Effector memory CD8-positive, alpha-beta T cell (primary cell): Measurements from ENCODE around the gene RBM17.
A peak's percentile ranks its signal among the peaks of the same experiment; 100 is the strongest.

ENCODE experiments used
- ATAC-seq: fragments of 150-1000 bp; cut with Tn5 transposase; replicated peaks from 2 replicates; pipeline ENCODE4 v1.10.0; 2021; ENCODE audit warnings: mild to moderate bottlenecking, moderate library complexity
- DNase-seq, 3 experiments: peaks; one replicate each; pipeline ENCODE4 v3.0.0; 2021
- H3K27ac Mint-ChIP-seq, 2 donors: one replicate each; pipeline ENCODE4 v1.8.0; 2022; ENCODE audit warnings: mild to moderate bottlenecking in 2 of 2, mixed read lengths in 2 of 2, moderate library complexity in 2 of 2
- H3K27me3 Mint-ChIP-seq, 2 donors: one replicate each; pipeline ENCODE4 v1.8.0; 2022; ENCODE audit warnings: mixed read lengths in 2 of 2
- H3K36me3 Mint-ChIP-seq: one replicate; pipeline ENCODE4 v1.8.0; 2022; ENCODE audit warnings: mild to moderate bottlenecking, moderate library complexity, mixed read lengths; ENCODE audit not compliant: insufficient read depth
- H3K4me1 Mint-ChIP-seq, 2 donors: one replicate each; pipeline ENCODE4 v1.8.0; 2022; ENCODE audit warnings: low read depth in 2 of 2, mixed read lengths in 2 of 2
- H3K4me3 Mint-ChIP-seq, 2 donors: one replicate each; pipeline ENCODE4 v1.8.0; 2022; ENCODE audit warnings: mild to moderate bottlenecking in 2 of 2, mixed read lengths in 2 of 2, moderate library complexity in 2 of 2
- H3K9me3 Mint-ChIP-seq, 2 donors: one replicate each; pipeline ENCODE4 v1.8.0; 2022; ENCODE audit warnings: mixed read lengths in 2 of 2

Gene RBM17

DNA sequence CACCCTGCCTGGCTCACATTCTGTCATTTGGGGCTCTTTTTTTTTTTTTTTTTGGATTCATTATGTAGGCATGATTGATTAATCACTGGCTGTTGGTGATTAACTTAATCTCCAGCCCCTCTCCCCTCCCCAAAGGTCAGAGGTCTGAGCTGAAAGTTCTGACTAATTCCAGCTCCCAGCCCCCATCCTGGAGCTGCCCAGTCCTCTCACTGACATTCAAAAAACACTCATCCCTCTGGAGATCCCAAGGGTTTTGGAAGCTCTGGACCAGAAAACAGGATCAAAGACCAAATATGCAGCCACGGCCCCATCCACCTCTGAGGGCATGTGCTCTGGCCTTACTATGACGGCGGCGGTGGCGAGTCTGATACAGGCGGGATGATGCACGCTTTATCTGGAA lies 53.8 kb downstream of the RBM17 start:
- peak overlapping the region; percentile 88 to 97 for H3K4me3 Mint-ChIP-seq
- no peak for DNase-seq
- peaks cover 7 to 9% of the 10 kb centered on the region in 2 donors for H3K27me3 Mint-ChIP-seq
- H3K27ac Mint-ChIP-seq, result peak overlapping the region in 1 of 2 donors; percentile 89
- ATAC-seq, result no peak
- H3K9me3 Mint-ChIP-seq, result no peaks in the 10 kb centered on the region
- peaks cover 48 to 51% of the 10 kb centered on the region in 2 donors for H3K4me1 Mint-ChIP-seq
- H3K36me3 Mint-ChIP-seq, result peaks cover 10% of the 10 kb centered on the region

DNA sequence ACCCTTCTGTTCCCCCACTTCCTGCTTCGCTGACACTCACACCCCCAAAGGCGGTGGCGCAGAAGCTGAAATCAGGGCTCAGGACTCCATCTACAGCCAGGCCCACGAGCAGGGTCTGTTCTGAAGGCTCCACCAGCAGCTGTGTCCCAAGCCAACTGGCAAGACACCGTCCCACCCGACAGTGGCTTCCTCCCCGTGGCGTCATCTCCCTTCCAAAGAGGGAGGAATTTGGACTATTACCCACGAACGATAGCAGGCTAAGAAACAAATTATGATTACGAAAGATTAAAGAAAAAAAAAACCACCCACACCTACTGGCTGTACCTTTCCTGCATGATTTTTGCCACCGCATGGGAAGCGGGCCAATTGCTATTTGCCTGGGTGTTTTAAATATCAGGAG lies 54.3 kb downstream of the RBM17 start:
- Mint-ChIP-seq H3K9me3 (no peaks in the 10 kb centered on the region), H3K36me3 (peaks cover 10% of the 10 kb centered on the region), H3K27me3 (peaks cover 6 to 9% of the 10 kb centered on the region in 2 donors), H3K4me1 (peaks cover 49 to 57% of the 10 kb centered on the region in 2 donors), H3K4me3 (peak overlapping the region; percentile 88 to 97), H3K27ac (peak overlapping the region in 1 of 2 donors; percentile 89)
- DNase-seq (no peak), ATAC-seq (no peak)

DNA sequence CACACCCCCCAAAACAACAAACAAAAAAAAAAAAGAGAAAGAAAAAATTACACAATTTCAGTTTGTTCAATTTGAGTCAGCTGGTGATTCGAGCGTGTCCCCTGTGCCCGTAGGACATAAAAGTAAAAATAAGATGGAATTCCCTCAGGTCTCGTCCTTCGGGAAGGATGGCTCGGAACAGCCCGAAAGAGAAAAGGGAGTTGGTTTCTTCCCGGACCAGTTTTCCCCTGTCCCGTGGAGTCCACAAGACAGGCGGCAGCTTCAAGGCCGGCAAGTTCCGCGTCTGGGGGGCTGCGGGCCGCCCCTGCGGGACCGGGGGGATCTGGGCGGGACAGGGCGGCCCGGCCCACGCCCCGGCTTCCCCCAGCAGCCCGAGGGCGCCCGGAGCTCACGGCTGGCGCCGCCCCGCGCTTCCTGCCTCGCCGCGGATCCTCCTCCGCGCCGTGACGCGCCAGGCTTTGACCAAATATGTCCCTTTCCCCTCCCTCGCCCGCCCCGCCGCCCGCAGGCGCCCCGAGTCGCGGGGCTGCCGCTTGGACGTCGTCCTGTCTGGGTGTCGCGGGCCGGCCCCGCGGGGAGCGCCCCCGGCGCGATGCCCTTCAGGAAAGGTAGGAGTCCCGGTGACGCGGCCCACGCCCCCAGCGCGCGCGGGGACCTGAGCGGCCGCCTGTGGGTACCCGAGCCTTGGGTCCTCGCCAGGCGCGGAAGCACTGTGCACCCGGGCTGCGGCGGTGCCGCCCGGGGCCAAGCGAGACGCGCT lies 55.8 kb downstream of the RBM17 start:
- peak overlapping the region; percentile 91 to 96 for H3K27ac Mint-ChIP-seq
- DNase-seq, result peak; percentile 83 to 88 (median 85)
- no peaks in the 10 kb centered on the region for H3K9me3 Mint-ChIP-seq
- ATAC-seq, result peak; percentile 81
- peaks cover 58 to 64% of the 10 kb centered on the region in 2 donors for H3K4me1 Mint-ChIP-seq
- H3K27me3 Mint-ChIP-seq, result no peaks in the 10 kb centered on the region
- peak overlapping the region; percentile 88 to 97 for H3K4me3 Mint-ChIP-seq
- peaks cover 10% of the 10 kb centered on the region for H3K36me3 Mint-ChIP-seq

DNA sequence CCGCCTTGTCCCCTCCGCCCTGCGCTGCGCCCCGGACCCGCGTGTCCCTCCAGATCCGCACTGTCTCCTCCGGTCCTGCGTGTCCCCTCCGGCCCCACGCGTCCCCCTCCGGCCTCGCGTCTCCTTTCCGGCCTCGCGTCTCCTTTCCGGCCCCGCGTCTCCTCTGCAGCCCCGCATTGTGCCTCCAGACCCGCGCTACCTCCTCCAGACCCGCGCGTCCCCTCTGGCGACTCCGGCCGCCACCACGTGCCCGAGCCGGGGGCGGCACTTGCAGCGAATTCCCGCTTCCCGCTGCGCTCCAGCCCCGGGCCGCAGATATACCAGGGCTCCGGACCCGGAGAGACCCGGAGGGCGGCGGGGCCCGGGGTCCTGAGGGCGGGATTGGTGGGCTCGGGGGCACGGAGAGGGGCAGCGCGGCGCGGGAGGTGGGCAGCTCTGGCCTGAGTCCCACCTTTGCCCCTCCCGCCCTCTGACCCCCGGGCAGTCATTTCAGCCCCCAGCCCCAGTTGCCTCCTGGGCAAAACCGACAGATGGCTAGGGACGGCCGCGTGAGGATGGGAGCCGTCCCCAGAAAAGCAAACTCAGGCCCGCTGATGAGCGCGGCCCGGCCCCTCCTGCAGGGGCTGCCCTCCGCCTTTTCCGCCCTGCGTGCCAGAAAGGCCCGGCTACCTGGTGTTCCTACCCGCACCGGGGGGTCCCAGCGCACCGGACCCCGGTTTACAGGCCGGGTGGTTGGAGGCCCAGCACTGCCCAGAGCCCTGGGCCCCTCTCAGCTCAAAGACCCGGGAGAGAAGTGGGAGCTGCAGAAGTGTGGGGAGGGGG lies 56.5 kb downstream of the RBM17 start:
- Mint-ChIP-seq H3K4me3 (peak overlapping the region; percentile 88 to 97), H3K4me1 (peaks cover 54 to 62% of the 10 kb centered on the region in 2 donors), H3K27me3 (no peaks in the 10 kb centered on the region), H3K9me3 (no peaks in the 10 kb centered on the region), H3K27ac (peak overlapping the region; percentile 73 to 91), H3K36me3 (peaks cover 11% of the 10 kb centered on the region)
- ATAC-seq (no peak), DNase-seq (no peak)

DNA sequence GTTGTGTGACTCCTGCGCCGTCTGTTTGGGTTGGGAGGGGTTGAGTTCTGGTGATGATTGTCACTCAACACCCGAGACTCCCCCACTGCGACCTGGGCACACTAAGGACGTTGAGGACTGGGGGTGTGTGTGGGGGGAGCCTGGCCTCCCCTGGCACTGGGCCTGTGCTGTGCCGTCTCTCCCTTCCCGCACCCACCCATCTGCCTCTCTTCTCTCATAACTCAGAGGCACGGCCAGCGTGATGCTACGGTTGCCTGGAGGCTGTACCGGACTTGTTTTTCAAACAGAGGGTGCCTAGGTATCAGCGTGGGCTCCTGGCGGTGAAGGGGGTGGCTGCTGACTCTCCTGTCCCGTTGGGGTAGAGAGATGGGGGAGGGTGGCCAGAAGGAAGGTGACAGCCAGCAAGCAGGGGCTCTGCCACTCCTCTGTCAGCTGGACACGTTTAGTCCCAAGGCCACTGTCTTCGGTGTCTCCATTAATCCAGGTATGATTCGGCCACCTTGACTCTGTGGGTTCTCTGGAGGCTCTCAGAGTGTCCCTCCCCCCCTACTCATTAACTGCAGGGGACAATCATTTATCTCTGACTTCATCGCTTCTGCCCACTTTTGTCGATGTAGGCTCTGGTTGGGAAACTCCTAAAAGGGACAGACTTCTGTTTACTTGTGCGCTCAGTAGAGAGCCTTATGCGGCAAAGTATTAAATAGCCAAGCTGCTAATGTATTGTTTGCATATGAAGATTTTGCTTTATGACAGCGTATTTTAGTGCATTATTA lies 57.4 kb downstream of the RBM17 start:
- H3K9me3 Mint-ChIP-seq, result no peaks in the 10 kb centered on the region
- H3K4me3 Mint-ChIP-seq, result peak overlapping the region; percentile 88 to 97
- ATAC-seq, result no peak
- peak overlapping the region; percentile 73 to 91 for H3K27ac Mint-ChIP-seq
- H3K36me3 Mint-ChIP-seq, result peaks cover 17% of the 10 kb centered on the region
- H3K4me1 Mint-ChIP-seq, result peaks cover 49 to 60% of the 10 kb centered on the region in 2 donors
- no peak for DNase-seq
- H3K27me3 Mint-ChIP-seq, result no peaks in the 10 kb centered on the region

DNA sequence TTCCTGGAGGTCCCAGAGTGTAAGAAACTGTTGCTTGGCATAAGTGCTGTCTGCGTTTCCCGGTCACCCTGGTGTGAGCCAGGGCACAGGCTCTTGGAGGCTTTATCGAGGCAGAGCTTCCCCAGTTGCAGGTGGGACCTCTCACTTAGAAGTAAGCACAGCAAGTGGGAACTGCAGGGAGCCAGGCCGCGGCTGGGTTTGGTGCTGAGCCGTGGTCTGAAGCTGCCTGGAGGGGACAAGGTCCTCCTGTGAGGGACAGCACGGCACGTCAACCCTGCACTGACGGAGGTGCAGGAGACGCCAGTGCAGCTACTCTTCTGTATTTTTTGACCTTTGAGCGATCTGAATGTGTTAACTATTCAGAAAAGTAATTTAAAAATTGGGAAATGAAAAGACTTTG lies 58.1 kb downstream of the RBM17 start:
- Mint-ChIP-seq H3K27ac (peak overlapping the region in 1 of 2 donors; percentile 69), H3K9me3 (no peaks in the 10 kb centered on the region), H3K4me1 (peaks cover 46 to 58% of the 10 kb centered on the region in 2 donors), H3K36me3 (peaks cover 13% of the 10 kb centered on the region), H3K4me3 (peak overlapping the region; percentile 88 to 97), H3K27me3 (no peaks in the 10 kb centered on the region)
- DNase-seq, result no peak
- ATAC-seq, result no peak

DNA sequence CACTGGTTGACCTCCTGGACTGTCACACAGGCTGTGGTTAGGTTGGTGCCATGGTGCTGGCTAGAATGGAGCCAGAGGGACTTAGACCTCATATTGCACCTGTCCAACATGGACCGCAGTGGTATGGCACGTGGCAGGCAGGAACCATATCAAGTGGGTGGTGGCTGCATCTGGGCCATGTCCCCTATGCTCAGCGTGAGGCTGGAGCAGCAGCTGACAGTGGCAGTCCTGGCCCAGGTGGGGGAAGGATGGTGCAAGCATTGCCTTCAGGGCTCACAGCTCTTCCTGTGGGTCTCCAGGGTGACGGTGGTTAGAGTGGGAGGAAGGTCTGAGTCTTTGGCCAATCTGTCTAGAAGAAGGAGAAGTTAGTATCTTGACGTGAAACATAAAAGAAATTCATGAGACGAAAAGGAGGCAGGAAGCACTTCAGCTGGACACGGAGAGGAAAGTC lies 59.4 kb downstream of the RBM17 start:
- DNase-seq (no peak), ATAC-seq (no peak)
- Mint-ChIP-seq H3K36me3 (peaks cover 13% of the 10 kb centered on the region), H3K4me3 (peak overlapping the region in 1 of 2 donors; percentile 97), H3K27me3 (no peaks in the 10 kb centered on the region), H3K4me1 (peaks cover 35 to 58% of the 10 kb centered on the region in 2 donors), H3K9me3 (no peaks in the 10 kb centered on the region), H3K27ac (peak overlapping the region in 1 of 2 donors; percentile 82)

DNA sequence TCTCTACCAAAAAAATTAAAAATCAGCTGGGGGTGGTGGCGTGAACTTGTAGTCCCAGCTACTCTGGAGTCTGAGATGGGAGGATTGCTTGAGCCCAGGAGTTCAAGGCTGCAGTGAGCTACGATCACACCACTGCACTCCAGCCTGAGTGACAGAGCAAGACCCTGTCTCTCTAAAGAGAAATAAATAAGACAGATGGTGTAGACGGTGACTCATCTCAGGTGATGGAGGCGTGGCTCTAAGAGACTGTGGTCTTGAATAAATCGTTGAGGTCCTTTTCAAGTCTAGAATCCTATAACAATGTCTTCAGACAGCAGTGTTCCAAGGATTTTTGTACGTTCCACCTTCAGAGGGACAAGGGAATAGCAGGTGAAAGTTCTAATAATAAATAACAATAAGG lies 60.1 kb downstream of the RBM17 start:
- H3K27me3 Mint-ChIP-seq, result no peaks in the 10 kb centered on the region

DNA sequence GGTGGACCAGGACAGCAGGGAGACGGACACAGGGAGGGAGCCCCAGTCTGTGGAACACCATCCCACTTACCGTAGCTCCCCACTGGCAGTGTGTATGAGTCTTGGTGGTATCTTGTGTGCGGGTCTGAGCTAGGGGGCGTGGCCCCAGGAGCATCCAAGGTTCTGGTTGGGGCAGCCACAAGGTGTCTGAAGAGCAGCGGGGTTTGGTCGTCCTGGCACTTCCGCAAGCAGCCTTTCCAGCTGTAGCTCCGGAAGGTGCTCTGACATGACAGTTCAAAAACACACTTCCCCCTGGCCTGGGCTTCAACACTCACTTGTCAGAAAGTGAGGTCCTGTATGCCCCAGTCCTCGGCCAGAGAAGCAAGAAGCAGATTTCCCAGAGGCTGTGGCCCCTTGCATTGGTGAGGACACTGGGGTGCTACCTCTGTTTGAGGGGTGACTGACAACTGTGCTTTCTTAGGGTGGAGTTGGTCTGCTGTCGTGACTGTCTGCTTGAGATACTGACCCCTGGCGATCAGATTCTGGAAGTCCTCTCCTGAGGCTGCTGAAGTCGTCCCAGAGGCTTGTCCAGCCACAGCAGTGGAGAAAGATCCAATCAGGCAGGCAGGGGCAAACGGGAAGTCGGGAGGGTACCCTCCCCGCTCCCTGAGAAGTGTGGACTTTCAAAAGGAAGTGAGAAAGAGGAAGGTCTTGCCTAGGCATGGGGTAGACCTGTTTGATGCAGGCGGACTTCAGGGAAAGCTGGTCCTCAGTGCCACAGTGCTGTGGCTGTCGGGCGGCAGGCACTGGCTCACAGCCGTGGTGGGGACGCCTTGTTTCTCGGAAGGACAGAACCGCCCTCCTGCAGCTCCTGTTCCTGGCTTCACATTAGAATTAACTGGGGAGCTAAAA lies 62.5 kb downstream of the RBM17 start:
- Mint-ChIP-seq H3K27me3 (no peaks in the 10 kb centered on the region), H3K4me3 (peak overlapping the region in 1 of 2 donors; percentile 41), H3K36me3 (peaks cover 8% of the 10 kb centered on the region), H3K4me1 (peaks cover 24 to 49% of the 10 kb centered on the region in 2 donors), H3K27ac (peak overlapping the region in 1 of 2 donors; percentile 39), H3K9me3 (no peaks in the 10 kb centered on the region)
- DNase-seq (peak; percentile 36 to 39 (median 37)), ATAC-seq (peak; percentile 76)

More for the DNA sequence above, 60.1 kb downstream of the RBM17 start:
- peaks cover 31 to 56% of the 10 kb centered on the region in 2 donors for H3K4me1 Mint-ChIP-seq
- H3K36me3 Mint-ChIP-seq, result peaks cover 13% of the 10 kb centered on the region
- H3K9me3 Mint-ChIP-seq, result no peaks in the 10 kb centered on the region
- DNase-seq (no peak), ATAC-seq (no peak)
- H3K4me3 Mint-ChIP-seq, result peak overlapping the region in 1 of 2 donors; percentile 97
- H3K27ac Mint-ChIP-seq, result peak overlapping the region in 1 of 2 donors; percentile 82

DNA sequence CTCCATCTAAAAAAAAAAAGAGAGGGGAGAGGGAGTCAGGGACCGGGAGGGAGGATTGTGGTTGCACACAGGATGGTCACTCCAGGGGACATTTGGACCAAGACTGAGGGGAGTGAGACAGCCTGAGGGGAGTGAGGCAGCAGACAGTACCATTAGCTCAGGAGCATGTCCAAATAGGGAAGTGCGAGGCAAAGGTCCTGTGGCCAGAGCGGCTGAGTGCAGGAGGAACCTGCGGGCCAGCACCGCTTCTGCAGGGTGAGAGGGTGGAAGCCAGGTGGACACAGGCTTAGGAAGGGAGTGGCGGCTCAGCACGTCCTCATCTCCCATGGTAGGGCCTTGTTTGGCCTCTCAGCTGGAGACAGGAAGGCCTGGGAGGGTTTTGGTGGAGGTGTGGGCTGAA lies 65.0 kb downstream of the RBM17 start:
- Mint-ChIP-seq H3K4me3 (no peak overlapping the region), H3K9me3 (no peaks in the 10 kb centered on the region), H3K27me3 (no peaks in the 10 kb centered on the region), H3K4me1 (peaks cover 11 to 27% of the 10 kb centered on the region in 2 donors), H3K27ac (peak overlapping the region in 1 of 2 donors; percentile 62), H3K36me3 (peaks cover 9% of the 10 kb centered on the region)
- ATAC-seq (no peak), DNase-seq (no peak)

DNA sequence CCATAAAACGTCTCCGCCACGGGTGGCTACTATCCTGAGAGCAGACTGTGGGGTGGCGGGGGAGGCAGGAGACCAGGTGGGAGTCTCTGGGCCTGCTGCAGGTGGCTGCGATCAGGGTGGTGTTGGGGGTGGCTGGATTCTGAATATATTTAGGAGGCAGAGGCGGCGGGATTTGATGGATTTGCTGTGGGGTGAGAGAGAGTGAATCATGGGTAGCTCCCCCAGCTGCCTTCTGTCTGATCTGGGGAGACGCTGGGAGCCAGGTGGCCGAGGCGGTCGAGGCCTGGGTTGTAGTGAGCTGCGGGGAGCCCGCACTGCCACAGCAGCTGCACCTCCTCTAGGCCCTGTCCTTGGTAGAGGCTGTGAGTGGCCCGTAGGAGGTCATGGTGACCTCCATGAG lies 65.7 kb downstream of the RBM17 start:
- DNase-seq (no peak), ATAC-seq (no peak)
- peaks cover 12% of the 10 kb centered on the region for H3K36me3 Mint-ChIP-seq
- no peaks in the 10 kb centered on the region for H3K9me3 Mint-ChIP-seq
- no peak overlapping the region for H3K27ac Mint-ChIP-seq
- H3K4me1 Mint-ChIP-seq, result peaks cover 11 to 23% of the 10 kb centered on the region in 2 donors
- no peak overlapping the region for H3K4me3 Mint-ChIP-seq
- H3K27me3 Mint-ChIP-seq, result no peaks in the 10 kb centered on the region

DNA sequence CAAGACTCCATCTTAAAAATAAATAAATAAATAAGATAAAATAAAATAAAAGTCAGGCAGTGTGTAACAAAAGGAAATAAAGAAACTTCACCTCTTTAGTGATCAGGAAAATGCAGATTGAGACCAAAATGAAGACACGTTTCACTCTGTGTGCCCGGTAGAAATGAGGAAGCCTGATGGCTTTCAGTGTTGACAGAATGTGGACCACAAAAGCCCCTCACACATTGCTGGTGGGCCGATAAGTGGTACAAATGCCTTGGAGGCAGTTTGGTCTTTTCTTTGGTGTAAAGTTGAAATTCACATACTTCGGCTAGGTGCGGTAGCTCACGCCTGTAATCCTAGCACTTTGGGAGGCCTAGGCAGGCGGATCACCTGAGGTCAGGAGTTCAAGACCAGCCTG lies 69.4 kb downstream of the RBM17 start:
- H3K36me3 Mint-ChIP-seq, result peaks cover 4% of the 10 kb centered on the region

More for the DNA sequence above, 69.4 kb downstream of the RBM17 start:
- Mint-ChIP-seq H3K4me3 (no peak overlapping the region), H3K9me3 (no peaks in the 10 kb centered on the region), H3K4me1 (peaks cover 8 to 13% of the 10 kb centered on the region in 2 donors), H3K27ac (no peak overlapping the region), H3K27me3 (no peaks in the 10 kb centered on the region)
- ATAC-seq, result no peak
- no peak for DNase-seq
